ENCODE data around the gene PNKP.
A peak's percentile ranks its signal among the peaks of the same experiment; 100 is the strongest.

DNA sequence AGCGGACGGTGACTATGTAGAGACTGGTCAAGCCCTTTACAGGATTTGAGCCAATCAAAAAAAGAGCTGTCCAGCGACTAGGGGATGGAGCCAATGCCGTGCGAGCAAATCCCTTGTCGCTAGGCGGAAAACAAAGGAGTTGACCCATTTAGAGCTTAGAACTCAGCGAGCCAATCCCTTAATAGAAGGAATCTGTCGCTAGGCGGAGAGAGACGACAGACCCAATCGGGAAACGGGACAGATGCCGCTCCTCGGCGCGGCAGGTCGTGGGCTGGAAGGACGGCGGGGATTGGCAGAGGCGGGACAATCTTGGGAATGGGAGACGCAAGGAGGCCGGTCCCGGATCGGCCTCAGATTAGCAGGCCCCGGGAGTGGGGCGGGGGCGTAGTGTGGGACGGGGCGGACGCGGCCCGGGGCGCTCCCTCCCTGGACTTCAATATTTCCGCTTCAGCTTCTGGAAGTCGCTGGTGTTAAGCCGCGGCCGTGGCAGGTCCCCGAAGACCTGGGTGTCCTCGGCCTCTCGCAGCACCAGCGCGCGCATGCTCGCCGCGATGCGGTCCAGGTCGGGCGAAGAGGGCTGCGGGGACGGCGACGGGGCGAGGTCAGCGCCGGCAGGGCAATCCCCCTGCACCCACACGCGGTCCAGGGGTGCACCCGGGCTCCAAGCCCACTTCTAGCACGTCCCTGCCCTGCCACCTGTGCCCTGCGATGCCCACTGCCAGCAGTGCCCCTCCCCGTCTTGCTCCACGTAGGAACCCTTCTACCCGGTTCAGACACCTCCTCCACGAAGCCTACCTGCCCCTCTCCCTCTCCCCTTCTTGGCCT lies 2.3 kb upstream of the PNKP start:
- TF ChIP-seq, protein P1, sequence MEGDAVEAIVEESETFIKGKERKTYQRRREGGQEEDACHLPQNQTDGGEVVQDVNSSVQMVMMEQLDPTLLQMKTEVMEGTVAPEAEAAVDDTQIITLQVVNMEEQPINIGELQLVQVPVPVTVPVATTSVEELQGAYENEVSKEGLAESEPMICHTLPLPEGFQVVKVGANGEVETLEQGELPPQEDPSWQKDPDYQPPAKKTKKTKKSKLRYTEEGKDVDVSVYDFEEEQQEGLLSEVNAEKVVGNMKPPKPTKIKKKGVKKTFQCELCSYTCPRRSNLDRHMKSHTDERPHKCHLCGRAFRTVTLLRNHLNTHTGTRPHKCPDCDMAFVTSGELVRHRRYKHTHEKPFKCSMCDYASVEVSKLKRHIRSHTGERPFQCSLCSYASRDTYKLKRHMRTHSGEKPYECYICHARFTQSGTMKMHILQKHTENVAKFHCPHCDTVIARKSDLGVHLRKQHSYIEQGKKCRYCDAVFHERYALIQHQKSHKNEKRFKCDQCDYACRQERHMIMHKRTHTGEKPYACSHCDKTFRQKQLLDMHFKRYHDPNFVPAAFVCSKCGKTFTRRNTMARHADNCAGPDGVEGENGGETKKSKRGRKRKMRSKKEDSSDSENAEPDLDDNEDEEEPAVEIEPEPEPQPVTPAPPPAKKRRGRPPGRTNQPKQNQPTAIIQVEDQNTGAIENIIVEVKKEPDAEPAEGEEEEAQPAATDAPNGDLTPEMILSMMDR (IDR thresholded peaks at IDR 0.05), result peak in 2 of 3 donors; percentile 63 to 67
- TF ChIP-seq POLR2A (IDR thresholded peaks at IDR 0.05) (peak; percentile 76), EP300 (IDR thresholded peaks at IDR 0.05) (no peak)
